Measurements from ENCODE around the gene A2M. TPM values are rescaled to one million over a fixed set of nuclear protein-coding genes. Genes with fewer than 3 reads are reported as not detected.

The A2M gene
- total and polyA plus RNA-seq, 9 of the 15 experiments (the other 6 are each of a cell fraction or from before 2014, with no cell fraction given), result 0.08 to 2.3 TPM; not detected in 7

DNA sequence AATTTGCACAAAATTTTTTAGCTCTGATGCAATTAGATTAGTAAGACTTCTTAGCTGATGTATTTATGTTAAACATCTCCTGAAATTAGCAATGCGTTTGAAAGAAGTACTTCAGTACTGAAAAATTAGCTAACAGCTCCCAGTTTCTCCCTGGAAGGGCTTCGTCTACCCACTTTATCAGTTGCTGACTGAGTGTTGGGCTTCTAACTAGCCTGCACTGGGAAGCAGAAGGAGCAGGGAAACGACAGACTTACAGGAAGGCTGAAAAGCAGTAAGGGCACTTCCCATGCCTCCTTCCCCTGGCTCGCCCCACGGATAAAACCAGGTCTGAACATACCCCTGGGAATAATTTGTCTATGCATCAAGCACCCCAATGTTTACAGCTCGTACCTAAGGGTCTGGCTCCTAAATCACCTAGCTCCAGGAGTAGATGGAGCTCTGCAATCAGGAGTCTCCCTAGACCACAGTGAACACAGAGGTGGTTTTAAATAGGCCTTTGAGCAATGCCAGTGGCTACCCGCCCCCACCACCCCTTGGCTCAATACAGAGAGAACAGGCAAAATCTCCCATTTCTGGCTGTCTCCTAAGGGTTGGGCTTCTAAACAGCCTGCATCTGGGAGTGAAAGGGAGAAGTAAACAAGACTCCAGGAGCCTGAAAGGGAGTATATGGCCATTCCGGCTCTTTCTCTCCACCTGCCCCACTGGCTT, 23.7 kb downstream of the A2M start:
- no TSS peak for BruUV-seq (replicated peaks)
- intact Hi-C loops (cut with micrococcal nuclease), result no loop called here

More for the DNA sequence above, 23.7 kb downstream of the A2M start:
- WGBS (ENCODE audit: insufficient coverage, low coverage, missing lambda C conversion rate), result 4% methylated on average over 7 of the region's 8 CpGs
- in situ Hi-C loops (cut with MboI), result no loop called here
- Histone ChIP-seq H3K79me2 (ENCODE audit: control insufficient read depth, insufficient read depth, low read length) (no peaks in the 10 kb centered on the region), H3K4me1 (replicated peaks in 1 of 2; ENCODE audit: control insufficient read depth in 2 of 2, insufficient read depth in 2 of 2, low read length in 2 of 2) (no peaks in the 10 kb centered on the region), H3K36me3 (ENCODE audit: control insufficient read depth, insufficient read depth, low read length) (no peaks in the 10 kb centered on the region), H3K27me3 (ENCODE audit: control insufficient read depth in 2 of 2, insufficient read depth in 2 of 2, low read length in 2 of 2) (peaks cover 0 to 11% of the 10 kb centered on the region in 2 experiments; a peak in 2 of 5 replicates), H3K9ac (ENCODE audit: insufficient read depth in 1 of 2, low read depth in 2 of 2, low read length in 2 of 2) (no peak overlapping the region), H3K9me3 (replicated peaks; ENCODE audit: control insufficient read depth, insufficient read depth, low read depth, low read length) (no peaks in the 10 kb centered on the region), H3K4me3 (no peak overlapping the region), H3K4me2 (ENCODE audit: insufficient read depth, low read length) (no peak overlapping the region), H4K20me1 (replicated peaks; ENCODE audit: control insufficient read depth, insufficient read depth, low read length) (no peaks in the 10 kb centered on the region), H2AFZ (ENCODE audit: low read depth, low read length) (no peak overlapping the region), H3K27ac (ENCODE audit: extremely low read depth, low read depth, low read length) (no peak overlapping the region), H3K9me1 (ENCODE audit: control insufficient read depth, insufficient read depth, low read length) (no peaks in the 10 kb centered on the region)
- TF ChIP-seq CCNT2 (IDR thresholded peaks at IDR 0.05; ENCODE audit: borderline replicate concordance, extremely low read depth, insufficient read length, low read depth, low read length) (no peak), CBX8 (IDR thresholded peaks at IDR 0.05; ENCODE audit: borderline replicate concordance, extremely low read depth, low read depth, low read length, poor library complexity, severe bottlenecking) (no peak), PCBP2 (IDR thresholded peaks at IDR 0.05; ENCODE audit: low read depth, low read length, poor library complexity, severe bottlenecking) (no peak), EGR1 (conservative IDR thresholded peaks at IDR 0.05) (no peak), PTRF (tag; IDR thresholded peaks at IDR 0.05) (no peak), ETV6 (IDR thresholded peaks at IDR 0.05; ENCODE audit: borderline replicate concordance in 1 of 2, low read depth in 2 of 2, low read length in 1 of 2) (no peak), ETV6 (CRISPR knock-in tag; IDR thresholded peaks at IDR 0.05; ENCODE audit: borderline replicate concordance) (no peak), NFIX (CRISPR knock-in tag; IDR thresholded peaks at IDR 0.05; ENCODE audit: low read depth) (no peak), SRF (CRISPR knock-in tag; IDR thresholded peaks at IDR 0.05) (no peak), BRD9 (IDR thresholded peaks at IDR 0.05; ENCODE audit: low read depth, partially characterized antibody) (no peak), CAMTA2 (CRISPR knock-in tag; conservative IDR thresholded peaks at IDR 0.05) (no peak)
- TF ChIP-seq, protein P1, sequence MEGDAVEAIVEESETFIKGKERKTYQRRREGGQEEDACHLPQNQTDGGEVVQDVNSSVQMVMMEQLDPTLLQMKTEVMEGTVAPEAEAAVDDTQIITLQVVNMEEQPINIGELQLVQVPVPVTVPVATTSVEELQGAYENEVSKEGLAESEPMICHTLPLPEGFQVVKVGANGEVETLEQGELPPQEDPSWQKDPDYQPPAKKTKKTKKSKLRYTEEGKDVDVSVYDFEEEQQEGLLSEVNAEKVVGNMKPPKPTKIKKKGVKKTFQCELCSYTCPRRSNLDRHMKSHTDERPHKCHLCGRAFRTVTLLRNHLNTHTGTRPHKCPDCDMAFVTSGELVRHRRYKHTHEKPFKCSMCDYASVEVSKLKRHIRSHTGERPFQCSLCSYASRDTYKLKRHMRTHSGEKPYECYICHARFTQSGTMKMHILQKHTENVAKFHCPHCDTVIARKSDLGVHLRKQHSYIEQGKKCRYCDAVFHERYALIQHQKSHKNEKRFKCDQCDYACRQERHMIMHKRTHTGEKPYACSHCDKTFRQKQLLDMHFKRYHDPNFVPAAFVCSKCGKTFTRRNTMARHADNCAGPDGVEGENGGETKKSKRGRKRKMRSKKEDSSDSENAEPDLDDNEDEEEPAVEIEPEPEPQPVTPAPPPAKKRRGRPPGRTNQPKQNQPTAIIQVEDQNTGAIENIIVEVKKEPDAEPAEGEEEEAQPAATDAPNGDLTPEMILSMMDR (IDR thresholded peaks at IDR 0.05 in 2 of 3, conservative IDR thresholded peaks at IDR 0.05 in 1 of 3; ENCODE audit: insufficient read depth in 2 of 3, low read depth in 1 of 3, low read length in 3 of 3), result no peak
- TF ChIP-seq, protein P2, sequence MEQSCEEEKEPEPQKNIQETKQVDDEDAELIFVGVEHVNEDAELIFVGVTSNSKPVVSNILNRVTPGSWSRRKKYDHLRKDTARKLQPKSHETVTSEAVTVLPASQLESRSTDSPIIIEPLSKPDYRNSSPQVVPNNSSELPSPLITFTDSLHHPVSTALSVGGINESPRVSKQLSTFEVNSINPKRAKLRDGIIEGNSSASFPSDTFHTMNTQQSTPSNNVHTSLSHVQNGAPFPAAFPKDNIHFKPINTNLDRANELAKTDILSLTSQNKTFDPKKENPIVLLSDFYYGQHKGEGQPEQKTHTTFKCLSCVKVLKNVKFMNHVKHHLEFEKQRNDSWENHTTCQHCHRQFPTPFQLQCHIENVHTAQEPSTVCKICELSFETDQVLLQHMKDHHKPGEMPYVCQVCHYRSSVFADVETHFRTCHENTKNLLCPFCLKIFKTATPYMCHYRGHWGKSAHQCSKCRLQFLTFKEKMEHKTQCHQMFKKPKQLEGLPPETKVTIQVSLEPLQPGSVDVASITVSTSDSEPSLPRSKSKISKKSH (CRISPR knock-in tag; IDR thresholded peaks at IDR 0.05), result no peak
- TF ChIP-seq, protein P3, sequence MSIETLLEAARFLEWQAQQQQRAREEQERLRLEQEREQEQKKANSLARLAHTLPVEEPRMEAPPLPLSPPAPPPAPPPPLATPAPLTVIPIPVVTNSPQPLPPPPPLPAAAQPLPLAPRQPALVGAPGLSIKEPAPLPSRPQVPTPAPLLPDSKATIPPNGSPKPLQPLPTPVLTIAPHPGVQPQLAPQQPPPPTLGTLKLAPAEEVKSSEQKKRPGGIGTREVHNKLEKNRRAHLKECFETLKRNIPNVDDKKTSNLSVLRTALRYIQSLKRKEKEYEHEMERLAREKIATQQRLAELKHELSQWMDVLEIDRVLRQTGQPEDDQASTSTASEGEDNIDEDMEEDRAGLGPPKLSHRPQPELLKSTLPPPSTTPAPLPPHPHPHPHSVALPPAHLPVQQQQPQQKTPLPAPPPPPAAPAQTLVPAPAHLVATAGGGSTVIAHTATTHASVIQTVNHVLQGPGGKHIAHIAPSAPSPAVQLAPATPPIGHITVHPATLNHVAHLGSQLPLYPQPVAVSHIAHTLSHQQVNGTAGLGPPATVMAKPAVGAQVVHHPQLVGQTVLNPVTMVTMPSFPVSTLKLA (conservative IDR thresholded peaks at IDR 0.05), result no peak
- ATAC-seq (no peak), FAIRE-seq (no peak), DNase-seq (ENCODE audit: extremely low read depth in 1 of 4, low spot score in 3 of 4) (no peak)
- ChIA-PET POLR2A (no interaction called here), CTCF (ENCODE audit: low intra/inter-chr PET ratio) (no interaction called here)

Data from K562 (cell line).